GM12878 (cell line): ENCODE data around the gene E2F2. TPM values are rescaled to one million over a fixed set of nuclear protein-coding genes. Genes with fewer than 3 reads are reported as not detected.

Source experiments
- ATAC-seq: fragments of 200-7000 bp; cut with Tn5 transposase; 3 replicates; pipeline ENCODE4 v1.9.1; 2020; ENCODE audit warnings: mild to moderate bottlenecking, moderate library complexity
- BruUV-seq: library from RNA; stranded (reverse); fragments of 400-500 nt; replicated peaks from 2 replicates; lab custom pipeline; 2021; lab: Mats Ljungman, UMichigan
- CTCF ChIA-PET: fragments of 300-600 bp; sonication (Branson Sonifier 250); formaldehyde crosslinking; extraction: SDS; loops from one replicate; lab custom pipeline; 2021; ENCODE audit warnings: inconsistent platforms; lab: Yijun Ruan, JAX
- POLR2A ChIA-PET: fragments of 350-600 bp; formaldehyde crosslinking; extraction: SDS; loops from one replicate; lab custom pipeline; 2021; ENCODE audit warnings: inconsistent platforms; lab: Charles Lee
- RAD21 ChIA-PET: fragments of 300-600 bp; sonication (Branson Sonifier 250); formaldehyde crosslinking; loops from one replicate; lab custom pipeline; 2023; ENCODE audit warnings: antibody characterized with exemption; ENCODE audit not compliant: unreplicated experiment; lab: Charles Lee
- SMC1A ChIA-PET: fragments of 300-600 bp; sonication (Branson Sonifier 250); formaldehyde crosslinking; loops from one replicate; lab custom pipeline; 2023; ENCODE audit not compliant: unreplicated experiment, uncharacterized antibody; lab: Charles Lee
- DNase-seq: peaks from one replicate; pipeline ENCODE4 v3.0.0-alpha.2; 2011; ENCODE audit warnings: low read depth, low spot score
- FAIRE-seq: peaks from 3 replicates; lab custom pipeline; 2011; peaks lifted over from hg19 to GRCh38; lab: Jason Lieb, UNC
- H2AFZ ChIP-seq: 2 replicates; pipeline ENCODE4 v1.6.0; 2011; ENCODE audit warnings: low read depth, low read length, control low read depth; ENCODE audit not compliant: control insufficient read depth
- H3K27ac ChIP-seq: 2 replicates; pipeline ENCODE4 v1.5.1; 2011; ENCODE audit warnings: control low read depth; ENCODE audit not compliant: control insufficient read depth, insufficient read depth
- H3K27me3 ChIP-seq, 2 experiments: replicated peaks in 1 of 2; 2 replicates each; pipeline versions ENCODE4 v1.6.0 to v1.6.1; 2011; ENCODE audit warnings: low read length in 1 of 2; ENCODE audit not compliant: control insufficient read depth in 2 of 2, insufficient read depth in 2 of 2
- H3K36me3 ChIP-seq, 2 experiments: 2 replicates each; pipeline ENCODE4 v1.5.1; 2011; ENCODE audit warnings: low read length in 1 of 2; ENCODE audit not compliant: control insufficient read depth in 2 of 2, insufficient read depth in 2 of 2
- H3K4me1 ChIP-seq: 2 replicates; pipeline ENCODE4 v1.6.1; 2011; ENCODE audit warnings: mild to moderate bottlenecking, low read length, moderate library complexity, mixed read lengths; ENCODE audit not compliant: control insufficient read depth, insufficient read depth
- H3K4me2 ChIP-seq: 2 replicates; pipeline ENCODE4 v1.6.0; 2011; ENCODE audit warnings: control low read depth; ENCODE audit not compliant: control insufficient read depth, insufficient read depth
- H3K4me3 ChIP-seq: fragments of 200-600 bp; sonication (generic); 2 replicates; pipeline ENCODE4 v1.5.1; 2016
- H3K79me2 ChIP-seq: 2 replicates; pipeline ENCODE4 v1.6.0; 2011; ENCODE audit warnings: low read length; ENCODE audit not compliant: control insufficient read depth, insufficient read depth
- H3K9ac ChIP-seq: 2 replicates; pipeline ENCODE4 v1.8.0; 2011; ENCODE audit warnings: low read length, control low read depth, mixed read lengths; ENCODE audit not compliant: control insufficient read depth, insufficient read depth
- H3K9me3 ChIP-seq: replicated peaks from 3 replicates; pipeline ENCODE4 v1.5.1; 2011; ENCODE audit warnings: mild to moderate bottlenecking, low read length; ENCODE audit not compliant: control insufficient read depth, insufficient read depth
- H4K20me1 ChIP-seq: 2 replicates; pipeline ENCODE4 v1.6.0; 2011; ENCODE audit not compliant: control insufficient read depth, insufficient read depth
- EP300 ChIP-seq, 2 experiments: fragments of 150-350 bp in 1 of 2; IDR thresholded peaks; 2 replicates each; pipeline ENCODE4 v1.6.1; 2011 to 2012; ENCODE audit warnings: low read depth in 2 of 2, low read length in 2 of 2, borderline replicate concordance in 1 of 2, improper control_type of control experiment in 1 of 2, inconsistent platforms in 1 of 2; ENCODE audit not compliant: control insufficient read depth in 1 of 2
- NFYB ChIP-seq: IDR thresholded peaks from 2 replicates; pipeline ENCODE4 v1.6.1; 2011; ENCODE audit warnings: low read depth, mild to moderate bottlenecking, low read length, improper control_type of control experiment, moderate library complexity; ENCODE audit not compliant: insufficient read depth
- SP1 ChIP-seq: IDR thresholded peaks from one replicate; pipeline ENCODE4 v1.6.1; 2011; ENCODE audit warnings: low read depth, low read length
- USF1 ChIP-seq: IDR thresholded peaks from 2 replicates; pipeline ENCODE4 v1.6.1; 2011; ENCODE audit warnings: borderline replicate concordance, low read depth, mild to moderate bottlenecking, moderate library complexity, mixed read lengths, low read length; ENCODE audit not compliant: insufficient read depth; ENCODE audit errors: extremely low read length
- WGBS: methylation state at CpG from one replicate; pipeline ENCODE4 v1.1.6; 2016; ENCODE audit warnings: low lambda C conversion rate; ENCODE audit not compliant: insufficient replicate concordance, insufficient coverage; ENCODE audit errors: missing lambda C conversion rate; 5-methylcytosine and 5-hydroxymethylcytosine counted together
- in situ Hi-C: fragments of 300-500 bp; cut with MboI; formaldehyde crosslinking; loops from 9 replicates; pipeline ENCODE4 v1.14.3; 2018; ENCODE audit warnings: mixed read lengths
- intact Hi-C: fragments of 100-400 bp; cut with micrococcal nuclease; formaldehyde crosslinking; loops from one replicate; pipeline ENCODE4 v1.14.2; 2022; ENCODE audit not compliant: unreplicated experiment
- polyA plus RNA-seq, 11 experiments: library from polyadenylated mRNA; depleted of rRNA in 4 of 11; unstranded in 6 of 11; stranded (reverse) in 5 of 11; fragments of >200 nt; fragmentation: Nextera tagmentation in 4 of 11; fragmentation: Illumina TruSeq in 1 of 11; extraction: Ambion mirVana in 4 of 11; extraction: Trizol in 1 of 11; gene quantifications; 1 replicate in 1 of 11; 2 replicates in 10 of 11; pipeline versions ENCODE4 v1.2.1 to v1.2.3, GENCODE V29; 2011 to 2016; ENCODE audit warnings: inconsistent platforms in 2 of 11, missing spikeins in 2 of 11, low read depth in 1 of 11
- total RNA-seq, 4 experiments: library from RNA; depleted of rRNA in 3 of 4; stranded (reverse); fragments of >200 nt in 3 of 4; fragmentation: Illumina TruSeq in 1 of 4; extraction: Trizol in 1 of 4; gene quantifications; 2 replicates each; pipeline versions ENCODE4 v1.2.1 to v1.2.3, GENCODE V29; 2013 to 2021
- TF ChIP-seq, protein P1 (sequence below): IDR thresholded peaks from 2 replicates; pipeline ENCODE4 v1.6.1; 2012; ENCODE audit warnings: improper control_type of control experiment, low read depth, low read length; ENCODE audit not compliant: insufficient replicate concordance

E2F2 gene
- total and polyA plus RNA-seq, 10 of the 15 experiments (the other 5 are each of a cell fraction or from before 2014, with no cell fraction given): 3.8 to 27.2 (median 14.6) TPM

- no peak overlapping the region for H3K4me2 ChIP-seq
These were observed 34.4 kb downstream of the E2F2 start for GRCh38 chr1:23496490-23497181.

More at GRCh38 chr1:23496490-23497181, 34.4 kb downstream of the E2F2 start:
- Histone ChIP-seq H3K4me3 (no peak overlapping the region), H3K27me3 (no peaks in the 10 kb centered on the region), H3K27ac (no peak overlapping the region), H2AFZ (no peak overlapping the region), H3K36me3 (no peaks in the 10 kb centered on the region), H3K79me2 (no peaks in the 10 kb centered on the region), H3K9ac (no peak overlapping the region), H4K20me1 (no peaks in the 10 kb centered on the region), H3K4me1 (no peaks in the 10 kb centered on the region), H3K9me3 (no peaks in the 10 kb centered on the region)
- no peak for DNase-seq
- RAD21 ChIA-PET: interaction anchor here (0.8 to 10.8 kb wide), 27 partner anchors 10 to 275 kb away, joined by 3 to 272 read pairs (median 4); partner anchors contain the start of genes E2F2 and ID3
- in situ Hi-C loops: loop anchor here (5.0 kb wide), 2 partner anchors 36 to 141 kb away; partner anchors contain the start of gene E2F2
- POLR2A ChIA-PET: interaction anchor here (0.6 to 2.9 kb wide), 5 partner anchors 18 to 141 kb away, joined by 3 to 30 read pairs (median 5); no protein-coding TSS in a partner anchor
- 32% methylated on average over 7 of the region's 7 CpGs for WGBS
- no TSS peak for BruUV-seq
- CTCF ChIA-PET: interaction anchor here (0.6 to 11.8 kb wide), 50 partner anchors 8 to 362 kb away, joined by 3 to 784 read pairs (median 4); partner anchors contain the start of genes E2F2, RPL11 and ZNF436
- intact Hi-C loops: loop anchor here (1.0 to 5.0 kb wide), 3 partner anchors 43 to 161 kb away; no protein-coding TSS in a partner anchor
- peak; percentile 26; the same call in 2 of the 3 replicates for ATAC-seq
- no peak for FAIRE-seq
- TF ChIP-seq, protein P1, sequence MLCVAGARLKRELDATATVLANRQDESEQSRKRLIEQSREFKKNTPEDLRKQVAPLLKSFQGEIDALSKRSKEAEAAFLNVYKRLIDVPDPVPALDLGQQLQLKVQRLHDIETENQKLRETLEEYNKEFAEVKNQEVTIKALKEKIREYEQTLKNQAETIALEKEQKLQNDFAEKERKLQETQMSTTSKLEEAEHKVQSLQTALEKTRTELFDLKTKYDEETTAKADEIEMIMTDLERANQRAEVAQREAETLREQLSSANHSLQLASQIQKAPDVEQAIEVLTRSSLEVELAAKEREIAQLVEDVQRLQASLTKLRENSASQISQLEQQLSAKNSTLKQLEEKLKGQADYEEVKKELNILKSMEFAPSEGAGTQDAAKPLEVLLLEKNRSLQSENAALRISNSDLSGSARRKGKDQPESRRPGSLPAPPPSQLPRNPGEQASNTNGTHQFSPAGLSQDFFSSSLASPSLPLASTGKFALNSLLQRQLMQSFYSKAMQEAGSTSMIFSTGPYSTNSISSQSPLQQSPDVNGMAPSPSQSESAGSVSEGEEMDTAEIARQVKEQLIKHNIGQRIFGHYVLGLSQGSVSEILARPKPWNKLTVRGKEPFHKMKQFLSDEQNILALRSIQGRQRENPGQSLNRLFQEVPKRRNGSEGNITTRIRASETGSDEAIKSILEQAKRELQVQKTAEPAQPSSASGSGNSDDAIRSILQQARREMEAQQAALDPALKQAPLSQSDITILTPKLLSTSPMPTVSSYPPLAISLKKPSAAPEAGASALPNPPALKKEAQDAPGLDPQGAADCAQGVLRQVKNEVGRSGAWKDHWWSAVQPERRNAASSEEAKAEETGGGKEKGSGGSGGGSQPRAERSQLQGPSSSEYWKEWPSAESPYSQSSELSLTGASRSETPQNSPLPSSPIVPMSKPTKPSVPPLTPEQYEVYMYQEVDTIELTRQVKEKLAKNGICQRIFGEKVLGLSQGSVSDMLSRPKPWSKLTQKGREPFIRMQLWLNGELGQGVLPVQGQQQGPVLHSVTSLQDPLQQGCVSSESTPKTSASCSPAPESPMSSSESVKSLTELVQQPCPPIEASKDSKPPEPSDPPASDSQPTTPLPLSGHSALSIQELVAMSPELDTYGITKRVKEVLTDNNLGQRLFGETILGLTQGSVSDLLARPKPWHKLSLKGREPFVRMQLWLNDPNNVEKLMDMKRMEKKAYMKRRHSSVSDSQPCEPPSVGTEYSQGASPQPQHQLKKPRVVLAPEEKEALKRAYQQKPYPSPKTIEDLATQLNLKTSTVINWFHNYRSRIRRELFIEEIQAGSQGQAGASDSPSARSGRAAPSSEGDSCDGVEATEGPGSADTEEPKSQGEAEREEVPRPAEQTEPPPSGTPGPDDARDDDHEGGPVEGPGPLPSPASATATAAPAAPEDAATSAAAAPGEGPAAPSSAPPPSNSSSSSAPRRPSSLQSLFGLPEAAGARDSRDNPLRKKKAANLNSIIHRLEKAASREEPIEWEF: no peak
- TF ChIP-seq EP300 (IDR thresholded peaks at IDR 0.05; ENCODE audit: borderline replicate concordance in 1 of 2, control insufficient read depth in 1 of 2, low read depth in 2 of 2, low read length in 2 of 2) (no peak), SP1 (no peak), USF1 (no peak), NFYB (no peak)
- SMC1A ChIA-PET: interaction anchor here (0.6 to 10.7 kb wide), 32 partner anchors 10 to 1316 kb away, joined by 3 to 258 read pairs (median 4); partner anchors contain the start of genes ASAP3, E2F2 and RPL11
